ENCODE data around the gene NUP42. TPM values are rescaled to one million over a fixed set of nuclear protein-coding genes. Genes with fewer than 3 reads are reported as not detected.
"Not testable (repeated sequence)": the region's sequence is repeated elsewhere in the genome, so short reads cannot be mapped to it uniquely, and the experiment has no call there.

NUP42 gene
- polyA plus RNA-seq, 1 donor: 57.9 TPM

- Histone ChIP-seq H3K4me1 (ENCODE audit: control insufficient read depth, insufficient read depth, low read length) (no peaks in the 10 kb centered on the region), H3K27ac (ENCODE audit: low read length) (no peak overlapping the region), H3K9me3 (ENCODE audit: control insufficient read depth, low read depth, low read length) (no peaks in the 10 kb centered on the region), H3K36me3 (ENCODE audit: control insufficient read depth, insufficient read depth, low read length) (peaks cover 12% of the 10 kb centered on the region), H3K4me3 (ENCODE audit: low read length) (no peak overlapping the region), H3K27me3 (ENCODE audit: control insufficient read depth, insufficient read depth, low read length) (no peaks in the 10 kb centered on the region)
- no peak for DNase-seq
- no CpG with 5 or more reads among the region's 5 CpGs for WGBS (ENCODE audit: insufficient coverage, low lambda C conversion rate)
Observed at GRCh38 chr7:23167691-23168090, 14.2 kb upstream of the NUP42 start.

GRCh38 chr7:23168111-23168885 is 13.6 kb upstream of the NUP42 start:
- Histone ChIP-seq H3K4me1 (ENCODE audit: control insufficient read depth, insufficient read depth, low read length) (no peaks in the 10 kb centered on the region), H3K36me3 (ENCODE audit: control insufficient read depth, insufficient read depth, low read length) (peaks cover 12% of the 10 kb centered on the region), H3K9me3 (ENCODE audit: control insufficient read depth, low read depth, low read length) (no peaks in the 10 kb centered on the region), H3K27me3 (ENCODE audit: control insufficient read depth, insufficient read depth, low read length) (no peaks in the 10 kb centered on the region), H3K4me3 (ENCODE audit: low read length) (no peak overlapping the region), H3K27ac (ENCODE audit: low read length) (no peak overlapping the region)
- 92% methylated on average over 2 of the region's 8 CpGs for WGBS (ENCODE audit: insufficient coverage, low lambda C conversion rate)
- DNase-seq: no peak

GRCh38 chr7:23175938-23176337 is 5.9 kb upstream of the NUP42 start:
- no peak for DNase-seq
- Histone ChIP-seq H3K9me3 (ENCODE audit: control insufficient read depth, low read depth, low read length) (no peaks in the 10 kb centered on the region), H3K27ac (ENCODE audit: low read length) (no peak overlapping the region), H3K36me3 (ENCODE audit: control insufficient read depth, insufficient read depth, low read length) (peaks cover 6% of the 10 kb centered on the region), H3K27me3 (ENCODE audit: control insufficient read depth, insufficient read depth, low read length) (no peaks in the 10 kb centered on the region), H3K4me3 (ENCODE audit: low read length) (no peak overlapping the region), H3K4me1 (ENCODE audit: control insufficient read depth, insufficient read depth, low read length) (no peaks in the 10 kb centered on the region)
- WGBS (ENCODE audit: insufficient coverage, low lambda C conversion rate): 80% methylated on average over 1 of the region's 2 CpGs

GRCh38 chr7:23183279-23184012 is 1.6 kb downstream of the NUP42 start:
- 89% methylated on average over 3 of the region's 20 CpGs for WGBS (ENCODE audit: insufficient coverage, low lambda C conversion rate)

GRCh38 chr7:23184291-23184690 is 2.4 kb downstream of the NUP42 start:
- no peak overlapping the region for H3K27ac ChIP-seq (ENCODE audit: low read length)
- no peaks in the 10 kb centered on the region for H3K9me3 ChIP-seq (ENCODE audit: control insufficient read depth, low read depth, low read length)
- peaks cover 22% of the 10 kb centered on the region for H3K36me3 ChIP-seq (ENCODE audit: control insufficient read depth, insufficient read depth, low read length)
- no peak overlapping the region for H3K4me3 ChIP-seq (ENCODE audit: low read length)
- WGBS (ENCODE audit: insufficient coverage, low lambda C conversion rate): 67% methylated on average over 1 of the region's 1 CpG
- peaks cover 6% of the 10 kb centered on the region for H3K4me1 ChIP-seq (ENCODE audit: control insufficient read depth, insufficient read depth, low read length)
- DNase-seq: no peak
- no peaks in the 10 kb centered on the region for H3K27me3 ChIP-seq (ENCODE audit: control insufficient read depth, insufficient read depth, low read length)

More at GRCh38 chr7:23183279-23184012, 1.6 kb downstream of the NUP42 start:
- Histone ChIP-seq H3K4me1 (ENCODE audit: control insufficient read depth, insufficient read depth, low read length) (peaks cover 6% of the 10 kb centered on the region), H3K9me3 (ENCODE audit: control insufficient read depth, low read depth, low read length) (no peaks in the 10 kb centered on the region), H3K36me3 (ENCODE audit: control insufficient read depth, insufficient read depth, low read length) (peaks cover 14% of the 10 kb centered on the region), H3K27ac (ENCODE audit: low read length) (no peak overlapping the region), H3K4me3 (ENCODE audit: low read length) (peak overlapping the region; percentile 93), H3K27me3 (ENCODE audit: control insufficient read depth, insufficient read depth, low read length) (no peaks in the 10 kb centered on the region)
- DNase-seq: no peak

GRCh38 chr7:23184709-23185359 is 3.0 kb downstream of the NUP42 start:
- DNase-seq: peak in 1 of 2 donors; percentile 18
- H3K4me1 ChIP-seq (ENCODE audit: control insufficient read depth, insufficient read depth, low read length): peaks cover 6% of the 10 kb centered on the region
- no peak overlapping the region for H3K4me3 ChIP-seq (ENCODE audit: low read length)
- H3K27ac ChIP-seq (ENCODE audit: low read length): no peak overlapping the region
- no peaks in the 10 kb centered on the region for H3K27me3 ChIP-seq (ENCODE audit: control insufficient read depth, insufficient read depth, low read length)
- H3K9me3 ChIP-seq (ENCODE audit: control insufficient read depth, low read depth, low read length): no peaks in the 10 kb centered on the region
- H3K36me3 ChIP-seq (ENCODE audit: control insufficient read depth, insufficient read depth, low read length): peaks cover 23% of the 10 kb centered on the region
- WGBS (ENCODE audit: insufficient coverage, low lambda C conversion rate): no CpG with 5 or more reads among the region's 4 CpGs

- Histone ChIP-seq H3K27me3 (ENCODE audit: control insufficient read depth, insufficient read depth, low read length) (no peaks in the 10 kb centered on the region), H3K4me3 (ENCODE audit: low read length) (no peak overlapping the region), H3K4me1 (ENCODE audit: control insufficient read depth, insufficient read depth, low read length) (peaks cover 6% of the 10 kb centered on the region), H3K36me3 (ENCODE audit: control insufficient read depth, insufficient read depth, low read length) (peaks cover 26% of the 10 kb centered on the region), H3K9me3 (ENCODE audit: control insufficient read depth, low read depth, low read length) (no peaks in the 10 kb centered on the region), H3K27ac (ENCODE audit: low read length) (no peak overlapping the region)
- DNase-seq: no peak
- WGBS (ENCODE audit: insufficient coverage, low lambda C conversion rate): no CpG with 5 or more reads among the region's 1 CpG
Observed at GRCh38 chr7:23185980-23186379, 4.1 kb downstream of the NUP42 start.

GRCh38 chr7:23191022-23191421 is 9.2 kb downstream of the NUP42 start:
- Histone ChIP-seq H3K36me3 (ENCODE audit: control insufficient read depth, insufficient read depth, low read length) (peaks cover 31% of the 10 kb centered on the region), H3K4me1 (ENCODE audit: control insufficient read depth, insufficient read depth, low read length) (no peaks in the 10 kb centered on the region), H3K9me3 (ENCODE audit: control insufficient read depth, low read depth, low read length) (no peaks in the 10 kb centered on the region), H3K27me3 (ENCODE audit: control insufficient read depth, insufficient read depth, low read length) (no peaks in the 10 kb centered on the region), H3K27ac (ENCODE audit: low read length) (no peak overlapping the region), H3K4me3 (ENCODE audit: low read length) (no peak overlapping the region)
- WGBS (ENCODE audit: insufficient coverage, low lambda C conversion rate): no CpG with 5 or more reads among the region's 2 CpGs
- no peak for DNase-seq

GRCh38 chr7:23193650-23194227 is 11.9 kb downstream of the NUP42 start:
- not testable (repeated sequence) for H3K27ac ChIP-seq (ENCODE audit: low read length); DNase-seq; H3K4me3 ChIP-seq (ENCODE audit: low read length); H3K9me3 ChIP-seq (ENCODE audit: control insufficient read depth, low read depth, low read length); H3K27me3 ChIP-seq (ENCODE audit: control insufficient read depth, insufficient read depth, low read length); H3K4me1 ChIP-seq (ENCODE audit: control insufficient read depth, insufficient read depth, low read length)
- peaks cover 21% of the 10 kb centered on the region for H3K36me3 ChIP-seq (ENCODE audit: control insufficient read depth, insufficient read depth, low read length)
- no CpG with 5 or more reads among the region's 27 CpGs for WGBS (ENCODE audit: insufficient coverage, low lambda C conversion rate)

GRCh38 chr7:23196306-23196705 is 14.5 kb downstream of the NUP42 start:
- H3K4me1 ChIP-seq (ENCODE audit: control insufficient read depth, insufficient read depth, low read length): no peaks in the 10 kb centered on the region
- no peak overlapping the region for H3K4me3 ChIP-seq (ENCODE audit: low read length)
- H3K27ac ChIP-seq (ENCODE audit: low read length): no peak overlapping the region
- DNase-seq: no peak
- WGBS (ENCODE audit: insufficient coverage, low lambda C conversion rate): 79% methylated on average over 2 of the region's 5 CpGs
- no peaks in the 10 kb centered on the region for H3K27me3 ChIP-seq (ENCODE audit: control insufficient read depth, insufficient read depth, low read length)
- H3K9me3 ChIP-seq (ENCODE audit: control insufficient read depth, low read depth, low read length): no peaks in the 10 kb centered on the region
- peaks cover 27% of the 10 kb centered on the region for H3K36me3 ChIP-seq (ENCODE audit: control insufficient read depth, insufficient read depth, low read length)

Measured in large intestine (tissue), 3 donors.